Tibial nerve (tissue), 4 donors: ENCODE measurements around the gene TRPV5.

Experiments
- CTCF ChIP-seq, 5 experiments: fragments of 200-600 bp in 3 of 5; fragments of 450-650 bp in 2 of 5; sonication (generic) in 3 of 5; IDR thresholded peaks; one replicate each; pipeline ENCODE4 v1.5.1; 2016 to 2019; ENCODE audit warnings: antibody characterized with exemption in 5 of 5, mild to moderate bottlenecking in 3 of 5, moderate library complexity in 2 of 5
- EP300 ChIP-seq, 2 donors: sonication (generic); formaldehyde crosslinking; IDR thresholded peaks; one replicate each; pipeline ENCODE4 v1.6.1; 2017; ENCODE audit warnings: antibody characterized with exemption in 2 of 2, mild to moderate bottlenecking in 1 of 2
- POLR2A ChIP-seq, 2 donors: fragments of 450-650 bp; IDR thresholded peaks; one replicate each; pipeline ENCODE4 v1.6.1; 2017; ENCODE audit warnings: antibody characterized with exemption in 2 of 2, mild to moderate bottlenecking in 2 of 2, moderate library complexity in 2 of 2

- no peak for TF ChIP-seq CTCF (IDR thresholded peaks at IDR 0.05)
- no peak for TF ChIP-seq POLR2A (IDR thresholded peaks at IDR 0.05)
- no peak for TF ChIP-seq EP300 (IDR thresholded peaks at IDR 0.05)
Measured at GRCh38 chr7:142897691-142898090, 35.9 kb downstream of the TRPV5 start.
